Vagina (tissue), 2 donors: ENCODE results near the gene MYRIP.

Experiments
- POLR2A ChIP-seq, 2 donors: fragments of 450-650 bp; IDR thresholded peaks; one replicate each; pipeline ENCODE4 v1.6.1; 2017; ENCODE audit warnings: antibody characterized with exemption in 2 of 2, mild to moderate bottlenecking in 2 of 2, moderate library complexity in 2 of 2
- TF ChIP-seq, protein P1 (sequence below), 3 experiments: fragments of 450-650 bp in 2 of 3; fragments of 200-600 bp in 1 of 3; sonication (generic) in 1 of 3; IDR thresholded peaks; one replicate each; pipeline ENCODE4 v1.5.1; 2017 to 2019; ENCODE audit warnings: antibody characterized with exemption in 3 of 3, mild to moderate bottlenecking in 2 of 3, moderate library complexity in 2 of 3

- TF ChIP-seq, protein P1, sequence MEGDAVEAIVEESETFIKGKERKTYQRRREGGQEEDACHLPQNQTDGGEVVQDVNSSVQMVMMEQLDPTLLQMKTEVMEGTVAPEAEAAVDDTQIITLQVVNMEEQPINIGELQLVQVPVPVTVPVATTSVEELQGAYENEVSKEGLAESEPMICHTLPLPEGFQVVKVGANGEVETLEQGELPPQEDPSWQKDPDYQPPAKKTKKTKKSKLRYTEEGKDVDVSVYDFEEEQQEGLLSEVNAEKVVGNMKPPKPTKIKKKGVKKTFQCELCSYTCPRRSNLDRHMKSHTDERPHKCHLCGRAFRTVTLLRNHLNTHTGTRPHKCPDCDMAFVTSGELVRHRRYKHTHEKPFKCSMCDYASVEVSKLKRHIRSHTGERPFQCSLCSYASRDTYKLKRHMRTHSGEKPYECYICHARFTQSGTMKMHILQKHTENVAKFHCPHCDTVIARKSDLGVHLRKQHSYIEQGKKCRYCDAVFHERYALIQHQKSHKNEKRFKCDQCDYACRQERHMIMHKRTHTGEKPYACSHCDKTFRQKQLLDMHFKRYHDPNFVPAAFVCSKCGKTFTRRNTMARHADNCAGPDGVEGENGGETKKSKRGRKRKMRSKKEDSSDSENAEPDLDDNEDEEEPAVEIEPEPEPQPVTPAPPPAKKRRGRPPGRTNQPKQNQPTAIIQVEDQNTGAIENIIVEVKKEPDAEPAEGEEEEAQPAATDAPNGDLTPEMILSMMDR (IDR thresholded peaks at IDR 0.05), result no peak
- TF ChIP-seq POLR2A (IDR thresholded peaks at IDR 0.05), result no peak
Observed at GRCh38 chr3:40237159-40237558, 427.8 kb downstream of the MYRIP start.
